Right atrium auricular region (tissue), 2 donors: ENCODE data around the gene CNIH2. TPM values are rescaled to one million over a fixed set of nuclear protein-coding genes. Genes with fewer than 3 reads are reported as not detected.

Experiments
- DNase-seq: peaks from one replicate; pipeline ENCODE4 v3.0.0-alpha.2; 2019; ENCODE audit warnings: low spot score
- H3K27ac ChIP-seq, 2 donors: fragments of 200-600 bp; sonication (generic); 1 replicate in 1 of 2; 2 replicates in 1 of 2; pipeline ENCODE4 v1.5.1; 2016 to 2019
- H3K27me3 ChIP-seq, 2 donors: fragments of 200-600 bp; sonication (generic); one replicate each; pipeline versions ENCODE4 v1.5.1 to v1.6.0; 2017 to 2019
- H3K36me3 ChIP-seq: fragments of 200-600 bp; sonication (generic); one replicate; pipeline ENCODE4 v1.5.1; 2016
- H3K4me1 ChIP-seq, 2 donors: fragments of 200-600 bp; sonication (generic); one replicate each; pipeline versions ENCODE4 v1.5.1 to v1.6.0; 2017 to 2019
- H3K4me3 ChIP-seq, 2 donors: fragments of 200-600 bp; sonication (generic); 1 replicate in 1 of 2; 2 replicates in 1 of 2; pipeline ENCODE4 v1.5.1; 2017 to 2019; ENCODE audit warnings: mild to moderate bottlenecking in 1 of 2, moderate library complexity in 1 of 2
- H3K9me3 ChIP-seq, 2 donors: fragments of 200-600 bp; sonication (generic); one replicate each; pipeline ENCODE4 v1.5.1; 2019
- total RNA-seq, 2 donors: library from RNA; depleted of rRNA; stranded (reverse); fragments of >200 nt; gene quantifications; one replicate each; pipeline ENCODE4 v1.1.0, GENCODE V29; 2016
- TF ChIP-seq, protein P1 (sequence below), 2 donors: fragments of 200-600 bp; sonication (generic); IDR thresholded peaks; one replicate each; pipeline ENCODE4 v1.5.1; 2019; ENCODE audit warnings: antibody characterized with exemption in 2 of 2

Gene CNIH2
- total RNA-seq, 2 donors from 2014 or later: not detected

DNA sequence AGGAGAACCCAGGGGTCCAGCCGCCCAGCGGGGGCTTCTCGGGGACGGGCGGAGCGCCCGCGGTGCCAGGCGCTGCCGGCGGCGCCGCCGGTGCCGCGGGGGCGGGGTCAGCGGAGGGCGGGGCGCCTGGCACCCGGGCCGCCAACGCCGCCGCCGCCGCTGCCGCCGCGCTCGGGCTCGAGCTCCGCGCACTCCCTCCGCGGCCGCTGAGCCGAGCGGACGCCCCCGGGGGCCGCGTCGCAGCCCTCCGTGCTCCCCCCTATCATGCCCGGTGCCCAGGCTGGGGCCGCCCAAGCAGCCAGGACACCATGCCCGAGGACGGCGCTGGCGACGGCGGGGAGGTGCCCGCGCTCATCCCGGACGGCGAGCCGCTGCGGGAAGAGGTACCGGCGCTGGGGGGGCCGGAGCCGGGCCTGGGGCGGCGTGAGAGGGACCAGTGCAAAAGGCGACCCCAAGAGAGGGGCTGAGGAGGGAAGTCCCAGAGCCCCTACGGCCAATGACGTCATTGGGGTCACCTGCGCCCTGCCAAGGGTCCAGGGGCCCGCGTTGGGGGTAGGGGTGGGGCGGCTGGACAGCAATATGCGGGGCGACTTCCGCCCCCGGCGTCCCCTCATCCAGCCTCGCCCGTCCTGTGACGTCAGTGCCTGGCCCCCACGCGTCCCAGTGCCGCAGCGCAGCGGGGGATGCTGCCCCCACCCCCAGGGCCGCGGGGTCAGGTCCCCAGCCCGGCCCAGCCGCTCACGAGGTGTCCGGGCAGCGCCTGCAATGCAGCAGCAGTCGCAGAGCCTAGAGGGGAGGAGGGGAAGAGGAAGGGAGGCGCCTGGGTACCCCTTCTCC lies 13.9 kb downstream of the CNIH2 start, which contains the start of gene TMEM151A:
TMEM151A (plus strand) TSS at position 189 of the 837 bp plus-strand sequence; CDS start at position 309, 120 bp downstream.
- no peak for DNase-seq
- TF ChIP-seq, protein P1, sequence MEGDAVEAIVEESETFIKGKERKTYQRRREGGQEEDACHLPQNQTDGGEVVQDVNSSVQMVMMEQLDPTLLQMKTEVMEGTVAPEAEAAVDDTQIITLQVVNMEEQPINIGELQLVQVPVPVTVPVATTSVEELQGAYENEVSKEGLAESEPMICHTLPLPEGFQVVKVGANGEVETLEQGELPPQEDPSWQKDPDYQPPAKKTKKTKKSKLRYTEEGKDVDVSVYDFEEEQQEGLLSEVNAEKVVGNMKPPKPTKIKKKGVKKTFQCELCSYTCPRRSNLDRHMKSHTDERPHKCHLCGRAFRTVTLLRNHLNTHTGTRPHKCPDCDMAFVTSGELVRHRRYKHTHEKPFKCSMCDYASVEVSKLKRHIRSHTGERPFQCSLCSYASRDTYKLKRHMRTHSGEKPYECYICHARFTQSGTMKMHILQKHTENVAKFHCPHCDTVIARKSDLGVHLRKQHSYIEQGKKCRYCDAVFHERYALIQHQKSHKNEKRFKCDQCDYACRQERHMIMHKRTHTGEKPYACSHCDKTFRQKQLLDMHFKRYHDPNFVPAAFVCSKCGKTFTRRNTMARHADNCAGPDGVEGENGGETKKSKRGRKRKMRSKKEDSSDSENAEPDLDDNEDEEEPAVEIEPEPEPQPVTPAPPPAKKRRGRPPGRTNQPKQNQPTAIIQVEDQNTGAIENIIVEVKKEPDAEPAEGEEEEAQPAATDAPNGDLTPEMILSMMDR (IDR thresholded peaks at IDR 0.05): no peak
- H3K9me3 ChIP-seq: no peaks in the 10 kb centered on the region
- H3K27me3 ChIP-seq: peaks cover 0 to 11% of the 10 kb centered on the region in 2 donors
- no peaks in the 10 kb centered on the region for H3K36me3 ChIP-seq
- H3K4me1 ChIP-seq: peaks cover 0 to 32% of the 10 kb centered on the region in 2 donors
- H3K4me3 ChIP-seq: peak within 1 kb of the TSS; percentile 46 to 49
- no peak within 1 kb of the TSS for H3K27ac ChIP-seq

DNA sequence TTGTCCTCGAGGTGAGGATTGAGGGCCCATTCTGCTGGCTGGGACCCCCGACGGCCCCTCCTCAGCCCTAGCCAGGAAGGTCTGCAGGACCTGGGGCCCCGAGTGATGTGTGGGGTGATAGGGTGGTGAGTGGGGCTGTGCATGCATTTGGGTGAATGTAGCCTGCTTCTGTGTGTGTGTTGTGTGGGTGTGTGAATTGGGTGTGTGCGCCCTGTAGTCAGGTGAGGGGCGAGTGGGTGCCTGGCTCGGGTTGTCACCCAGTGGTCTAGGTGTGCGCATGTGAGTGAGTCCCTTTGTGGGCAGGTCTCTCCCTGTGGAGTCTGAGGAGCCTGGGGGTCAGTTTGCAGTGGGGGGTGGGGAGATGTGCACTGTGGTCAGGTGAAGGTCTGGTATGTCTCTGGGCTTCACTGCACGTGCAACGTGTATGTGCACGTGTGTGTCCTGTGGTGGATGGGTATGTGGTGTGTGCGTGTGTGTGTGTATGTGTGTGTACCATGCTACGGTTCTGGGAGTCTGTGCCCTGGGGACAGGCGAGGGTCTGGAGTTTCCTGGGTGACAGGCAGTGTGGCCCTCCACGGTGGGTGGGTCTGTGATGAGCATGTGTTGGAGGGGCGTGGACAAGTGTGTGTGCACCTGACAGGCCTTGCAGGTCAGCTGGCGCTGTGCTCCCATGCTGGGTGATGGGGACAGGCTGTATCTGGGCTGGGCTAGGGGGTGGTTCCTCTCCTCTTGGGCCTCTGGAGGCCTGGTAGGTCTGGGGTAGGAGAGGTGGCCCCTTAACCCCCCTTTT lies 14.8 kb downstream of the CNIH2 start:
- no peaks in the 10 kb centered on the region for H3K9me3 ChIP-seq
- H3K36me3 ChIP-seq: no peaks in the 10 kb centered on the region
- no peak overlapping the region for H3K27ac ChIP-seq
- peaks cover 0 to 25% of the 10 kb centered on the region in 2 donors for H3K4me1 ChIP-seq
- H3K4me3 ChIP-seq: peak overlapping the region in 1 of 2 donors; percentile 46
- TF ChIP-seq, protein P1 (IDR thresholded peaks at IDR 0.05): no peak
- no peak for DNase-seq
- peaks cover 0 to 11% of the 10 kb centered on the region in 2 donors for H3K27me3 ChIP-seq

DNA sequence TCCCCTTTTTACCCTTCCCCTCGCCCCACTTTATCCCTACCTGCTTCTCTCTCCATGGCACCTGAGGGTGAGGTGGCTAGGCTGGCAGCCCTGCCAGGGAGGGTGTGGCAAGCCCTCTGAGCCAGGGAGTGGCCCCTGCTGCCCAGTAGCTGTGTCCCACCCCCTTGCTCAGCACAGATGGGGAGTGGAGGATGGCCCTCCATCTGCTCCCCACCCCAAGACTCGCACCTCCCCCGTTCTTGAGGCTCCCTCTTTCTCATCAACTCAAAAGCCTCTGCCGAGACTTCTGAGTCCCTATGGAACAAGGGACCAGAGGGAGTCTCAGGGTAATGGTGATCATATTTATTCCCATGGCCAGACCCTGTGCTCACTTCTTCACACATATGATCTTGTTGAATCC lies 15.4 kb downstream of the CNIH2 start:
- Histone ChIP-seq H3K9me3 (no peaks in the 10 kb centered on the region), H3K27me3 (peaks cover 0 to 11% of the 10 kb centered on the region in 2 donors), H3K4me3 (no peak overlapping the region), H3K4me1 (peaks cover 0 to 19% of the 10 kb centered on the region in 2 donors), H3K36me3 (no peaks in the 10 kb centered on the region), H3K27ac (no peak overlapping the region)
- DNase-seq: no peak
- TF ChIP-seq, protein P1 (IDR thresholded peaks at IDR 0.05): no peak

DNA sequence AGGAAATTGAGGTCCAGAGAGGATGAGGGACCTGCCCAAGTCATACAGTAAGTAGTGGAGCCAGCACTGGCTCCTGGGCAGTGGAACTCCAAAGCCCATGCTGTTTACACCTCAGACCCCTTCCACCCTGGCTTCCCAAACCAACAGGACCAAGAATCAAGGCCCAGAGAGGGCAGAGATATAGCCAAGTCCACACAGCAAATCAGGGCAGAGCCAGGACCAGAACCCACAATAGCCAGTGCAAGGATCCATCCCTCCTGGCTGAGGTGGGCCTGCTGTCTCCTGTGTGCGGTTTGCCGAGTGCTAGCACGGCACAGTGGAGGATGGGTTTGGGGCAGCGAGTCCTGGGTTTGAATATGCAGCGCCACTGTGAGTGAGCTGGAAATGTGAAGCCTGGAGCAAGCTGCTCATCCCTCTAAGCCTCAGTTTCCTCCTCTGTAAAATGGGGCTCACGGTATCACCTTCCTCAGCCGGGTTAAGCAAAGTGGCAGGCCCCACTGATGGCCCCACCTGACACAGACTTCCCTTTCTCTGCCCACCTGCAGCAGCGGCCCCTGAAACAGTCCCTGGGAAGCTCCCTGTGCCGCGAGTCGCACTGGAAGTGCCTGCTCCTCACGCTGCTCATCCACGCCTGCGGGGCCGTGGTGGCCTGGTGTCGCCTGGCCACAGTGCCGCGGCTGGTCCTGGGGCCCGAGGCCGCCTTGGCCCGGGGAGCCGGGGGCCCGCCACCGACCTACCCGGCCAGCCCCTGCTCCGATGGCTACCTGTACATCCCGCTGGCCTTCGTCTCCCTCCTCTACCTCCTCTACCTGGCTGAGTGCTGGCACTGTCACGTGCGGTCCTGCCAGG lies 16.0 kb downstream of the CNIH2 start:
- H3K9me3 ChIP-seq: no peaks in the 10 kb centered on the region
- H3K27ac ChIP-seq: no peak overlapping the region
- H3K4me3 ChIP-seq: no peak overlapping the region
- H3K36me3 ChIP-seq: no peaks in the 10 kb centered on the region
- peaks cover 0 to 17% of the 10 kb centered on the region in 2 donors for H3K4me1 ChIP-seq
- no peak for DNase-seq
- H3K27me3 ChIP-seq: peaks cover 0 to 11% of the 10 kb centered on the region in 2 donors
- TF ChIP-seq, protein P1 (IDR thresholded peaks at IDR 0.05): no peak
